Measurements from ENCODE around the gene LYST. TPM values are rescaled to one million over a fixed set of nuclear protein-coding genes. Genes with fewer than 3 reads are reported as not detected.

LYST gene
- polyA plus RNA-seq, 1 donor (not counting 4 experiments of a cell fraction or from before 2014, with no cell fraction given), result 24.7 TPM

DNA sequence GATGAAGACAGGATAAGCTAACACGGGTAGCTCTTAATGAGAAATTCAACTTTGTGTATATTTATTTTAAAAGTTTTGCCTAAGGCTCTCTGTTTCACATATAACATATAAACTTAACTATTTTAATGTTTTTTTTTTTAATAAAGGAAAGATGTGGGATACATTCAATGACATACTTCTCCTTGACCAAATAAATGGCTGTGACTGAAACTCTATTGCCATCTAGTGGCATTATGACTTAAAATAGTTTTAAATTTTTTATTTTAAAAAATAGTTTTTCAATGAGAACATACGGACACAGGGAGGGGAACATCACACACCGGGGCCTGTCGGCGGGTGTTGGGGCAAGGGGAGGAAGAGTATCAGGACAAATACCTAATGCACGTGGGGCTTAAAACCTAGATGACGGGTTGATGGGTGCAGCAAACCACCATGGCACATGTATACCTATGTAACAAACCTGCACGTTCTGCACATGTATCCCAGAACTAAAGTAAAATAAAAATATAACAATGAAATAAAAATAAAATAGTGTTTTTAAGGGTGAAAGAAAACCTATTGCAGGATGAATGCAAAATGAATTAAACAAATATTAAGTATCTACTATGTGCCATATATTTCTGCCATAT is 83.4 kb downstream of the LYST start:
- Histone ChIP-seq H3K4me2 (ENCODE audit: control insufficient read depth, extremely low read depth, insufficient read depth, low read depth, low read length) (no peak overlapping the region), H3K79me2 (ENCODE audit: control insufficient read depth, insufficient read depth, low read length) (no peaks in the 10 kb centered on the region), H3K9me3 (ENCODE audit: control insufficient read depth, low read depth, low read length) (no peaks in the 10 kb centered on the region), H3K36me3 (ENCODE audit: control insufficient read depth in 2 of 2, extremely low read depth in 1 of 2, insufficient read depth in 2 of 2, low read length in 2 of 2) (peaks cover 0 to 3% of the 10 kb centered on the region in 2 experiments), H3K27ac (ENCODE audit: control insufficient read depth, insufficient read depth, low read length) (no peak overlapping the region), H3K9ac (ENCODE audit: control insufficient read depth, extremely low read depth, insufficient read depth, low read length) (no peak overlapping the region), H3K4me3 (ENCODE audit: control insufficient read depth in 2 of 3, extremely low read depth in 1 of 3, insufficient read depth in 2 of 3, low read depth in 1 of 3, low read length in 3 of 3) (no peak overlapping the region), H3K9me1 (ENCODE audit: control insufficient read depth, extremely low read depth, insufficient read depth, low read length) (no peaks in the 10 kb centered on the region), H3K4me1 (ENCODE audit: control insufficient read depth, extremely low read depth, insufficient read depth, low read length) (peaks cover 3% of the 10 kb centered on the region), H2AFZ (ENCODE audit: control insufficient read depth, low read length) (no peak overlapping the region), H4K20me1 (ENCODE audit: control insufficient read depth, extremely low read depth, insufficient read depth, low read length) (no peaks in the 10 kb centered on the region), H3K27me3 (ENCODE audit: control insufficient read depth, extremely low read depth, insufficient read depth, low read length) (no peaks in the 10 kb centered on the region)
- dilution Hi-C loops (cut with MboI; ENCODE audit: extremely low pct_ligation_motif_present, low sequenced_read_pairs), result no loop called here
- no peak for FAIRE-seq
- no peak for DNase-seq (ENCODE audit: low read depth, low spot score)
- TF ChIP-seq, protein P1, sequence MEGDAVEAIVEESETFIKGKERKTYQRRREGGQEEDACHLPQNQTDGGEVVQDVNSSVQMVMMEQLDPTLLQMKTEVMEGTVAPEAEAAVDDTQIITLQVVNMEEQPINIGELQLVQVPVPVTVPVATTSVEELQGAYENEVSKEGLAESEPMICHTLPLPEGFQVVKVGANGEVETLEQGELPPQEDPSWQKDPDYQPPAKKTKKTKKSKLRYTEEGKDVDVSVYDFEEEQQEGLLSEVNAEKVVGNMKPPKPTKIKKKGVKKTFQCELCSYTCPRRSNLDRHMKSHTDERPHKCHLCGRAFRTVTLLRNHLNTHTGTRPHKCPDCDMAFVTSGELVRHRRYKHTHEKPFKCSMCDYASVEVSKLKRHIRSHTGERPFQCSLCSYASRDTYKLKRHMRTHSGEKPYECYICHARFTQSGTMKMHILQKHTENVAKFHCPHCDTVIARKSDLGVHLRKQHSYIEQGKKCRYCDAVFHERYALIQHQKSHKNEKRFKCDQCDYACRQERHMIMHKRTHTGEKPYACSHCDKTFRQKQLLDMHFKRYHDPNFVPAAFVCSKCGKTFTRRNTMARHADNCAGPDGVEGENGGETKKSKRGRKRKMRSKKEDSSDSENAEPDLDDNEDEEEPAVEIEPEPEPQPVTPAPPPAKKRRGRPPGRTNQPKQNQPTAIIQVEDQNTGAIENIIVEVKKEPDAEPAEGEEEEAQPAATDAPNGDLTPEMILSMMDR (optimal IDR thresholded peaks at IDR 0.05 in 1 of 3, IDR thresholded peaks at IDR 0.05 in 1 of 3, conservative IDR thresholded peaks at IDR 0.05 in 1 of 3; ENCODE audit: extremely low read depth in 1 of 3, insufficient read depth in 2 of 3, low read length in 3 of 3), result peak in 1 of 3 experiments; percentile 16
- no peak for TF ChIP-seq EZH2 (IDR thresholded peaks at IDR 0.05; ENCODE audit: low read length)

DNA sequence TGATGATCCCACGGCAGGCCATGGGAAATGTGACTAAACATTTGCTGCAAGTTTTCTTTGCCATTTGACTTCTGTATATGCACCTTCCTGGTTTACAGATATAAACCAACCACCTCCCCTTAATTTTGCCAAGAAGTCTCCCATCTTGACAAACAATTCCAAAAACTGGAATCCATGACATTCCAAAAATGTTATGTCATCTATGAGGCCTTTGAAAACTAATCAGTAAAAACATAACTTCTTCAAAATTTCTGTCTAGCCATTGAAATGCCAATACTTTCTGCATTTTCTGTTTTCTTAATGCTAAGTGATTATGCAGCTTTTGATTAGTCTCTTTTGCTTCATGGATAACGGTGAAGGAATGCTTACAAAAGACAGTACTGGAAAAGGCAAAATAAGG is 84.1 kb downstream of the LYST start:
- peak; percentile 58 for FAIRE-seq
- Histone ChIP-seq H3K36me3 (ENCODE audit: control insufficient read depth in 2 of 2, extremely low read depth in 1 of 2, insufficient read depth in 2 of 2, low read length in 2 of 2) (peaks cover 0 to 3% of the 10 kb centered on the region in 2 experiments), H3K4me2 (ENCODE audit: control insufficient read depth, extremely low read depth, insufficient read depth, low read depth, low read length) (no peak overlapping the region)

More for the DNA sequence above, 84.1 kb downstream of the LYST start:
- no peak for DNase-seq (ENCODE audit: low read depth, low spot score)
- dilution Hi-C loops (cut with MboI; ENCODE audit: extremely low pct_ligation_motif_present, low sequenced_read_pairs), result no loop called here
- no peaks in the 10 kb centered on the region for H3K79me2 ChIP-seq (ENCODE audit: control insufficient read depth, insufficient read depth, low read length)
- H3K9me3 ChIP-seq (ENCODE audit: control insufficient read depth, low read depth, low read length), result no peaks in the 10 kb centered on the region
- H3K9ac ChIP-seq (ENCODE audit: control insufficient read depth, extremely low read depth, insufficient read depth, low read length), result no peak overlapping the region
- H3K27ac ChIP-seq (ENCODE audit: control insufficient read depth, insufficient read depth, low read length), result no peak overlapping the region
- H3K9me1 ChIP-seq (ENCODE audit: control insufficient read depth, extremely low read depth, insufficient read depth, low read length), result no peaks in the 10 kb centered on the region
- TF ChIP-seq, protein P1 (optimal IDR thresholded peaks at IDR 0.05 in 1 of 3, IDR thresholded peaks at IDR 0.05 in 1 of 3, conservative IDR thresholded peaks at IDR 0.05 in 1 of 3; ENCODE audit: extremely low read depth in 1 of 3, insufficient read depth in 2 of 3, low read length in 3 of 3), result no peak
- no peak for TF ChIP-seq EZH2 (IDR thresholded peaks at IDR 0.05; ENCODE audit: low read length)
- H3K4me3 ChIP-seq (ENCODE audit: control insufficient read depth in 2 of 3, extremely low read depth in 1 of 3, insufficient read depth in 2 of 3, low read depth in 1 of 3, low read length in 3 of 3), result no peak overlapping the region
- no peaks in the 10 kb centered on the region for H3K27me3 ChIP-seq (ENCODE audit: control insufficient read depth, extremely low read depth, insufficient read depth, low read length)
- H2AFZ ChIP-seq (ENCODE audit: control insufficient read depth, low read length), result no peak overlapping the region
- H3K4me1 ChIP-seq (ENCODE audit: control insufficient read depth, extremely low read depth, insufficient read depth, low read length), result peaks cover 3% of the 10 kb centered on the region
- no peaks in the 10 kb centered on the region for H4K20me1 ChIP-seq (ENCODE audit: control insufficient read depth, extremely low read depth, insufficient read depth, low read length)
